Measurements from ENCODE around the gene NUBP2. TPM values are rescaled to one million over a fixed set of nuclear protein-coding genes. Genes with fewer than 3 reads are reported as not detected.

NUBP2 gene
- total RNA-seq, 1 donor from 2014 or later: 49.8 TPM

- peak; percentile 2 for DNase-seq (ENCODE audit: low spot score)
- Mint-ChIP-seq H3K4me1 (ENCODE audit: unreplicated experiment) (no peaks in the 10 kb centered on the region), H3K4me3 (ENCODE audit: unreplicated experiment) (peak overlapping the region; percentile 42), H3K27ac (ENCODE audit: unreplicated experiment) (no peak overlapping the region), H3K36me3 (ENCODE audit: low read depth, unreplicated experiment) (peaks cover 3% of the 10 kb centered on the region), H3K27me3 (ENCODE audit: unreplicated experiment) (no peaks in the 10 kb centered on the region), H3K9me3 (ENCODE audit: unreplicated experiment) (no peaks in the 10 kb centered on the region)
- TF ChIP-seq CTCF (IDR thresholded peaks at IDR 0.05; ENCODE audit: unreplicated experiment): no peak
These were observed 5.9 kb downstream of the NUBP2 start for GRCh38 chr16:1788708-1789100.

- Mint-ChIP-seq H3K27me3 (ENCODE audit: unreplicated experiment) (no peaks in the 10 kb centered on the region), H3K9me3 (ENCODE audit: unreplicated experiment) (no peaks in the 10 kb centered on the region), H3K4me1 (ENCODE audit: unreplicated experiment) (no peaks in the 10 kb centered on the region), H3K4me3 (ENCODE audit: unreplicated experiment) (no peak overlapping the region), H3K36me3 (ENCODE audit: low read depth, unreplicated experiment) (peaks cover 3% of the 10 kb centered on the region), H3K27ac (ENCODE audit: unreplicated experiment) (no peak overlapping the region)
- TF ChIP-seq CTCF (IDR thresholded peaks at IDR 0.05; ENCODE audit: unreplicated experiment): no peak
- DNase-seq (ENCODE audit: low spot score): no peak
These were observed 6.9 kb downstream of the NUBP2 start for GRCh38 chr16:1789643-1790045.

GRCh38 chr16:1790261-1790610 lies 7.5 kb downstream of the NUBP2 start:
- no peak for DNase-seq (ENCODE audit: low spot score)
- no peak overlapping the region for H3K27ac Mint-ChIP-seq (ENCODE audit: unreplicated experiment)
- H3K4me3 Mint-ChIP-seq (ENCODE audit: unreplicated experiment): no peak overlapping the region
- H3K27me3 Mint-ChIP-seq (ENCODE audit: unreplicated experiment): no peaks in the 10 kb centered on the region
- no peaks in the 10 kb centered on the region for H3K9me3 Mint-ChIP-seq (ENCODE audit: unreplicated experiment)
- peaks cover 3% of the 10 kb centered on the region for H3K36me3 Mint-ChIP-seq (ENCODE audit: low read depth, unreplicated experiment)
- H3K4me1 Mint-ChIP-seq (ENCODE audit: unreplicated experiment): no peaks in the 10 kb centered on the region
- no peak for TF ChIP-seq CTCF (IDR thresholded peaks at IDR 0.05; ENCODE audit: unreplicated experiment)

- Mint-ChIP-seq H3K27ac (ENCODE audit: unreplicated experiment) (no peak overlapping the region), H3K4me1 (ENCODE audit: unreplicated experiment) (no peaks in the 10 kb centered on the region), H3K9me3 (ENCODE audit: unreplicated experiment) (no peaks in the 10 kb centered on the region), H3K4me3 (ENCODE audit: unreplicated experiment) (no peak overlapping the region), H3K36me3 (ENCODE audit: low read depth, unreplicated experiment) (peaks cover 3% of the 10 kb centered on the region), H3K27me3 (ENCODE audit: unreplicated experiment) (no peaks in the 10 kb centered on the region)
- TF ChIP-seq CTCF (IDR thresholded peaks at IDR 0.05; ENCODE audit: unreplicated experiment): no peak
- DNase-seq (ENCODE audit: low spot score): peak; percentile 4
These were observed 8.0 kb downstream of the NUBP2 start for GRCh38 chr16:1790611-1791255.

GRCh38 chr16:1791256-1791942 lies 8.6 kb downstream of the NUBP2 start:
- H3K27me3 Mint-ChIP-seq (ENCODE audit: unreplicated experiment): no peaks in the 10 kb centered on the region
- H3K27ac Mint-ChIP-seq (ENCODE audit: unreplicated experiment): no peak overlapping the region
- peak; percentile 4 for DNase-seq (ENCODE audit: low spot score)
- H3K9me3 Mint-ChIP-seq (ENCODE audit: unreplicated experiment): no peaks in the 10 kb centered on the region
- TF ChIP-seq CTCF (IDR thresholded peaks at IDR 0.05; ENCODE audit: unreplicated experiment): no peak
- H3K36me3 Mint-ChIP-seq (ENCODE audit: low read depth, unreplicated experiment): peaks cover 3% of the 10 kb centered on the region
- no peaks in the 10 kb centered on the region for H3K4me1 Mint-ChIP-seq (ENCODE audit: unreplicated experiment)
- H3K4me3 Mint-ChIP-seq (ENCODE audit: unreplicated experiment): no peak overlapping the region

Measured in endothelial cell (in vitro differentiated cells).